ENCODE measurements around the gene CLNK. TPM values are rescaled to one million over a fixed set of nuclear protein-coding genes. Genes with fewer than 3 reads are reported as not detected.

The CLNK gene, protein sequence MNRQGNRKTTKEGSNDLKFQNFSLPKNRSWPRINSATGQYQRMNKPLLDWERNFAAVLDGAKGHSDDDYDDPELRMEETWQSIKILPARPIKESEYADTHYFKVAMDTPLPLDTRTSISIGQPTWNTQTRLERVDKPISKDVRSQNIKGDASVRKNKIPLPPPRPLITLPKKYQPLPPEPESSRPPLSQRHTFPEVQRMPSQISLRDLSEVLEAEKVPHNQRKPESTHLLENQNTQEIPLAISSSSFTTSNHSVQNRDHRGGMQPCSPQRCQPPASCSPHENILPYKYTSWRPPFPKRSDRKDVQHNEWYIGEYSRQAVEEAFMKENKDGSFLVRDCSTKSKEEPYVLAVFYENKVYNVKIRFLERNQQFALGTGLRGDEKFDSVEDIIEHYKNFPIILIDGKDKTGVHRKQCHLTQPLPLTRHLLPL
- total RNA-seq: not detected in 2 replicates

DNA sequence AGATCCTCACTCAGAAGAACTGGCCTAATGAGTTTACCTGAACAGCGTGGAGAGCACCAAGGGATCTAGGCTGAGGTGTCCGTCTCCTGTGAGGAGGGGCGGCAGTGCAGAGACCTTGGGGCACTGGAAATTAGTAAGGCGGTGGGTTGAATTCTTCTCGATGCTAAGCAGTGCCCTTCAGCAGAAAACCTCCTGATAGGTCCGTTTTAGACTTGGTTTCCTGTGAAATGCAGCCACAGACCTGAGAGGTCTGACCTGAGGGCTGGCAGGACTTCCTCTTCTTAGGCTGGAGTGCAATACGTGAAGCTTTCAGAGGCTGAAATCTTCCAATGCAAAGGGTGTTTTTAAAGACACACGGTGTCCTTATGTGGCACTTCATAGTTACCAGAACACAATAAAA, at the start of gene CLNK:
Gene CLNK, minus strand, starts transcription at position 138 of the 400 bp plus-strand sequence. CDS start 16,899 bp downstream, outside the sequence.

DNA sequence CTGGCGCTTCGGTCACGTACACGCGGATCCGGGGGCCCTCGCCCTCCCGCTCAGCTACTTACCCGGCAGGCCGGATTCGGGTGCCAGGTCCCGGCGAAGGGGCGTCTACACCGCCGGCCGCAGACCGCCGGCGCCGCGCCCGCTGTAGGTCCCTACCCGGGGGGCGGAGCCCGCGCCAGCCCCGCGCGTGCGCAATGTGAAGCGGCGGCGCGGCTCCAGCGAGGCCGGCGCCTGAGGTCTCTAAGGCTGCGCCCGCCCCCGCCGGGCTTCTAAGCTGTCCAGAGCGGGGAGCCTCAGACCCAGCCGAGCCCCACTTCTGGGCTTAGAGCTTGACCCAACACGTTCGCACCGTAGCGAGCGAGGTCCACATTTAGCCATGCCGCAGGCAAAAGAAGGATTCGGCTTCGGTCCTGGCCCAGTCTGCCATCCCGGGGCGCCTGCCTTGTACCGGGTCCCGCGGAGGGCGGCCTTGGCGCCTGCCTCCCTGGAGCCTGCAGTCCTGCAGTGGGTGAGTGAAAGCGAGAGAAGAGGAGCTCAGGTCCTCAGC, 227.2 kb downstream of the CLNK start, which contains the start of gene ZNF518B:
Gene ZNF518B, minus strand, starts transcription at position 172 of the 547 bp plus-strand sequence. CDS start 11,098 bp downstream, outside the sequence.

Other genes with a start within 250 kb of the CLNK start
- 17.4 and 30.7 TPM in 2 replicates for gene ZNF518B, start 227.3 kb downstream of the CLNK start, total RNA-seq

Data from pericardium fibroblast (primary cell).